K562 (cell line): ENCODE data around the gene MAGI1. TPM values are rescaled to one million over a fixed set of nuclear protein-coding genes. Genes with fewer than 3 reads are reported as not detected.
A peak's percentile ranks its signal among the peaks of the same experiment; 100 is the strongest.

Experiments
- ATAC-seq: fragments of 200-7000 bp; cut with Tn5 transposase; 3 replicates; pipeline ENCODE4 v1.9.1; 2020; ENCODE audit warnings: moderate library complexity
- BruUV-seq: library from RNA; stranded (reverse); fragments of 400-500 nt; replicated peaks from 2 replicates; lab custom pipeline; 2021; lab: Mats Ljungman, UMichigan
- CTCF ChIA-PET: fragments of 300-600 bp; formaldehyde crosslinking; extraction: SDS; loops from one replicate; lab custom pipeline; 2021; ENCODE audit warnings: low intra/inter-chr PET ratio; lab: Yijun Ruan, JAX
- POLR2A ChIA-PET: fragments of 300-600, 350-650 bp; sonication (Branson Sonifier 250); formaldehyde crosslinking; extraction: SDS; loops from one replicate; lab custom pipeline; 2021; ENCODE audit warnings: antibody characterized with exemption, inconsistent platforms; lab: Yijun Ruan, JAX
- DNase-seq, 4 experiments: peaks; one replicate each; pipeline versions ENCODE4 v3.0.0 to v3.0.0-alpha.2; 2011 to 2018; ENCODE audit warnings: low spot score in 3 of 4, mixed read lengths in 3 of 4; ENCODE audit errors: extremely low read depth in 1 of 4
- FAIRE-seq: peaks from 2 replicates; lab custom pipeline; 2011; peaks lifted over from hg19 to GRCh38; lab: Jason Lieb, UNC
- H2AFZ ChIP-seq: 2 replicates; pipeline ENCODE4 v1.6.0; 2011; ENCODE audit warnings: low read depth, low read length, control low read depth, inconsistent platforms
- H3K27ac ChIP-seq: fragments of 200-600 bp; 3 replicates; pipeline ENCODE4 v1.8.0; 2011; ENCODE audit warnings: low read depth, mild to moderate bottlenecking, control low read depth, inconsistent platforms, low read length, moderate library complexity, mixed read lengths; ENCODE audit errors: extremely low read depth
- H3K27me3 ChIP-seq, 2 experiments: fragments of 300-600 bp in 1 of 2; 2 replicates in 1 of 2; 3 replicates in 1 of 2; pipeline versions ENCODE4 v1.6.0 to v1.8.0; 2011; ENCODE audit warnings: inconsistent platforms in 2 of 2, low read length in 2 of 2, mild to moderate bottlenecking in 1 of 2, mixed read lengths in 1 of 2, moderate library complexity in 1 of 2; ENCODE audit not compliant: control insufficient read depth in 2 of 2, insufficient read depth in 2 of 2
- H3K36me3 ChIP-seq: fragments of 300-600 bp; 3 replicates; pipeline ENCODE4 v1.8.0; 2011; ENCODE audit warnings: mild to moderate bottlenecking, low read length, inconsistent platforms; ENCODE audit not compliant: control insufficient read depth, insufficient read depth
- H3K4me1 ChIP-seq, 2 experiments: fragments of 200-600 bp in 1 of 2; replicated peaks in 1 of 2; 2 replicates in 1 of 2; 3 replicates in 1 of 2; pipeline versions ENCODE4 v1.5.1 to v1.8.0; 2011; ENCODE audit warnings: inconsistent platforms in 2 of 2, low read length in 2 of 2, mild to moderate bottlenecking in 1 of 2, mixed read lengths in 1 of 2, moderate library complexity in 1 of 2; ENCODE audit not compliant: control insufficient read depth in 2 of 2, insufficient read depth in 2 of 2
- H3K4me2 ChIP-seq: 2 replicates; pipeline ENCODE4 v1.6.1; 2011; ENCODE audit warnings: low read length, control low read depth, inconsistent platforms, mixed read lengths; ENCODE audit not compliant: insufficient read depth
- H3K4me3 ChIP-seq: fragments of 200-600 bp; sonication (generic), shearing (Covaris generic); 2 replicates; pipeline ENCODE4 v1.5.1; 2016; ENCODE audit warnings: control low read depth, inconsistent platforms
- H3K79me2 ChIP-seq: fragments of 200-600 bp; 3 replicates; pipeline ENCODE4 v1.8.0; 2011; ENCODE audit warnings: low read length, inconsistent platforms; ENCODE audit not compliant: control insufficient read depth, insufficient read depth
- H3K9ac ChIP-seq, 2 experiments: 2 replicates each; pipeline versions ENCODE4 v1.6.0 to v1.6.1; 2011; ENCODE audit warnings: low read depth in 2 of 2, low read length in 2 of 2, control low read depth in 1 of 2, inconsistent platforms in 1 of 2, mild to moderate bottlenecking in 1 of 2, mixed read lengths in 1 of 2; ENCODE audit not compliant: insufficient read depth in 1 of 2
- H3K9me1 ChIP-seq: one replicate; pipeline ENCODE4 v1.6.0; 2011; ENCODE audit warnings: inconsistent platforms, mild to moderate bottlenecking, low read length, moderate library complexity; ENCODE audit not compliant: control insufficient read depth, insufficient read depth
- H3K9me3 ChIP-seq: replicated peaks from 2 replicates; pipeline ENCODE4 v1.5.1; 2011; ENCODE audit warnings: low read depth, low read length, inconsistent platforms; ENCODE audit not compliant: control insufficient read depth, insufficient read depth
- H4K20me1 ChIP-seq: replicated peaks from 2 replicates; pipeline ENCODE4 v1.6.1; 2011; ENCODE audit warnings: low read length, inconsistent platforms, mixed read lengths; ENCODE audit not compliant: control insufficient read depth, insufficient read depth
- CXXC5 ChIP-seq: fragments of 250-450 bp; sonication (Bioruptor Pico); IDR thresholded peaks from 2 replicates; pipeline ENCODE4 v1.8.0; 2022; ENCODE audit warnings: inconsistent platforms, mild to moderate bottlenecking, moderate library complexity
- E2F3 ChIP-seq: fragments of 250-450 bp; sonication (Bioruptor Pico); IDR thresholded peaks from 2 replicates; pipeline ENCODE4 v1.4.0; 2020; ENCODE audit warnings: mild to moderate bottlenecking
- ETV1 ChIP-seq: fragments of 450-650 bp; conservative IDR thresholded peaks from 2 replicates; pipeline ENCODE4 v1.6.1; 2016; ENCODE audit warnings: missing genetic modification characterization, control low read depth, low read depth, missing compliant biosample characterization
- KAT7 ChIP-seq: sonication (generic); formaldehyde crosslinking; IDR thresholded peaks from 2 replicates; pipeline ENCODE4 v1.8.0; 2022; ENCODE audit warnings: missing genetic modification reagents, mild to moderate bottlenecking, borderline replicate concordance
- NFRKB ChIP-seq: fragments of 450-650 bp; IDR thresholded peaks from 2 replicates; pipeline ENCODE4 v1.6.1; 2016; ENCODE audit warnings: low read depth
- POLR2A ChIP-seq: fragments of 450-650 bp; conservative IDR thresholded peaks from 2 replicates; pipeline ENCODE4 v1.6.1; 2016
- ZNF263 ChIP-seq: sonication (generic); formaldehyde crosslinking; IDR thresholded peaks from 2 replicates; pipeline ENCODE4 v1.8.0; 2022; ENCODE audit warnings: mild to moderate bottlenecking, missing genetic modification reagents, borderline replicate concordance
- ZNF324 ChIP-seq: fragments of 250-450 bp; sonication (Bioruptor Pico); IDR thresholded peaks from 2 replicates; pipeline ENCODE4 v1.4.0; 2020; ENCODE audit warnings: mild to moderate bottlenecking
- WGBS: fragments of 100-300 bp; shearing (Covaris generic); methylation state at CpG from one replicate; pipeline ENCODE4 v1.1.6; 2016; ENCODE audit warnings: low coverage, mixed read lengths; ENCODE audit not compliant: insufficient coverage; ENCODE audit errors: missing lambda C conversion rate; 5-methylcytosine and 5-hydroxymethylcytosine counted together
- in situ Hi-C: fragments of 300-500 bp; cut with MboI; formaldehyde crosslinking; loops from 4 replicates; pipeline ENCODE4 v1.15.0; 2018; ENCODE audit warnings: inconsistent platforms, mixed read lengths
- intact Hi-C: fragments of 100-400 bp; cut with micrococcal nuclease; formaldehyde crosslinking; loops from 2 replicates; pipeline ENCODE4 v1.14.2; 2022
- polyA plus RNA-seq, 8 experiments: library from polyadenylated mRNA; depleted of rRNA in 4 of 8; stranded (reverse) in 5 of 8; unstranded in 3 of 8; fragments of >200 nt; fragmentation: Nextera tagmentation in 2 of 8; fragmentation: Illumina TruSeq in 1 of 8; extraction: Ambion mirVana in 2 of 8; extraction: Trizol in 1 of 8; gene quantifications; 2 replicates each; pipeline versions ENCODE4 v1.2.1 to v1.2.3, GENCODE V29; 2011 to 2014; ENCODE audit warnings: inconsistent platforms in 1 of 8, missing spikeins in 1 of 8
- total RNA-seq, 7 experiments: library from RNA; depleted of rRNA in 6 of 7; stranded (reverse); fragments of >200 nt in 6 of 7; fragmentation: Illumina TruSeq in 2 of 7; extraction: Trizol in 2 of 7; gene quantifications; 2 replicates each; pipeline versions ENCODE4 v1.2.1 to v1.2.3, GENCODE V29; 2011 to 2021; ENCODE audit warnings: low replicate concordance in 1 of 7
- TF ChIP-seq, protein P1 (sequence below): fragments of 450-650 bp; IDR thresholded peaks from 2 replicates; pipeline ENCODE4 v1.6.1; 2017; ENCODE audit warnings: antibody characterized with exemption, mild to moderate bottlenecking
- TF ChIP-seq, protein P2 (sequence below): fragments of 250-450 bp; sonication (Bioruptor Pico); IDR thresholded peaks from 2 replicates; pipeline ENCODE4 v1.5.0; 2021; ENCODE audit warnings: mild to moderate bottlenecking, moderate library complexity
- TF ChIP-seq, protein P3 (sequence below): sonication (generic); formaldehyde crosslinking; IDR thresholded peaks from 2 replicates; pipeline ENCODE4 v1.8.0; 2022; ENCODE audit warnings: mild to moderate bottlenecking, missing genetic modification reagents

Gene MAGI1
- total and polyA plus RNA-seq, 9 of the 15 experiments (the other 6 are each of a cell fraction or from before 2014, with no cell fraction given), result 7.8 to 59.4 (median 43.2) TPM

DNA sequence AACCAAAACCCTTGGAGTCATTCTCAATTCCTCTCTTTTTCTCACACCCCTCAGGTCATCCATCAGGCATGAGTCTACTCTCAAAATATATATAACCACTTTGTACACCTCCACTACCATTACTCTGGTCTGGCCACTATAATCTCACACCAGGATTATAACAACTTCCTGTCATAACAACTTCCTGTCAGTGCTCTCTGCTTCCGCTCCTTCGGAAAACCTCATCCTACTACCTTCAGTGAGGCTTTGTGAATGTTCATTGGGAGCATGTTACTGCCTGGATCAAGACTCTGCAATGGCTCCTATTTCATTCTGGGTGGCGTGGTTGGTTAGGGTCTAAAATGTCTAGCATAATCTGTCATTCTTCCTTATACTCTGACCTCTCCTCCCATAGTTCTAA lies 447.4 kb downstream of the MAGI1 start:
- DNase-seq, result peak in 1 of 4 experiments; percentile 58
- peak; percentile 17 for ATAC-seq
- Histone ChIP-seq H3K9ac (peak overlapping the region in 1 of 2 experiments; percentile 7; a peak in 1 of 4 replicates), H3K4me3 (no peak overlapping the region), H3K27me3 (no peaks in the 10 kb centered on the region), H3K36me3 (no peaks in the 10 kb centered on the region), H3K79me2 (peaks cover 91% of the 10 kb centered on the region), H3K27ac (peak overlapping the region; percentile 66), H3K9me3 (no peaks in the 10 kb centered on the region), H4K20me1 (no peaks in the 10 kb centered on the region), H3K4me2 (peak overlapping the region; percentile 55), H2AFZ (peak overlapping the region; percentile 40), H3K9me1 (no peaks in the 10 kb centered on the region), H3K4me1 (peaks cover 4 to 64% of the 10 kb centered on the region in 2 experiments)
- intact Hi-C loops, result loop anchor here (2.0 to 10.0 kb wide), 2 partner anchors 91 to 143 kb away; no protein-coding TSS in a partner anchor
- WGBS, result 64% methylated on average over 3 of the region's 3 CpGs
- no peak for FAIRE-seq
- BruUV-seq, result no TSS peak
- in situ Hi-C loops, result no loop called here
- ChIA-PET POLR2A (interaction anchor here (0.9 kb wide), 1 partner anchor 65 kb away, joined by 3 read pairs; no protein-coding TSS in a partner anchor), CTCF (no interaction called here)
- TF ChIP-seq, protein P1, sequence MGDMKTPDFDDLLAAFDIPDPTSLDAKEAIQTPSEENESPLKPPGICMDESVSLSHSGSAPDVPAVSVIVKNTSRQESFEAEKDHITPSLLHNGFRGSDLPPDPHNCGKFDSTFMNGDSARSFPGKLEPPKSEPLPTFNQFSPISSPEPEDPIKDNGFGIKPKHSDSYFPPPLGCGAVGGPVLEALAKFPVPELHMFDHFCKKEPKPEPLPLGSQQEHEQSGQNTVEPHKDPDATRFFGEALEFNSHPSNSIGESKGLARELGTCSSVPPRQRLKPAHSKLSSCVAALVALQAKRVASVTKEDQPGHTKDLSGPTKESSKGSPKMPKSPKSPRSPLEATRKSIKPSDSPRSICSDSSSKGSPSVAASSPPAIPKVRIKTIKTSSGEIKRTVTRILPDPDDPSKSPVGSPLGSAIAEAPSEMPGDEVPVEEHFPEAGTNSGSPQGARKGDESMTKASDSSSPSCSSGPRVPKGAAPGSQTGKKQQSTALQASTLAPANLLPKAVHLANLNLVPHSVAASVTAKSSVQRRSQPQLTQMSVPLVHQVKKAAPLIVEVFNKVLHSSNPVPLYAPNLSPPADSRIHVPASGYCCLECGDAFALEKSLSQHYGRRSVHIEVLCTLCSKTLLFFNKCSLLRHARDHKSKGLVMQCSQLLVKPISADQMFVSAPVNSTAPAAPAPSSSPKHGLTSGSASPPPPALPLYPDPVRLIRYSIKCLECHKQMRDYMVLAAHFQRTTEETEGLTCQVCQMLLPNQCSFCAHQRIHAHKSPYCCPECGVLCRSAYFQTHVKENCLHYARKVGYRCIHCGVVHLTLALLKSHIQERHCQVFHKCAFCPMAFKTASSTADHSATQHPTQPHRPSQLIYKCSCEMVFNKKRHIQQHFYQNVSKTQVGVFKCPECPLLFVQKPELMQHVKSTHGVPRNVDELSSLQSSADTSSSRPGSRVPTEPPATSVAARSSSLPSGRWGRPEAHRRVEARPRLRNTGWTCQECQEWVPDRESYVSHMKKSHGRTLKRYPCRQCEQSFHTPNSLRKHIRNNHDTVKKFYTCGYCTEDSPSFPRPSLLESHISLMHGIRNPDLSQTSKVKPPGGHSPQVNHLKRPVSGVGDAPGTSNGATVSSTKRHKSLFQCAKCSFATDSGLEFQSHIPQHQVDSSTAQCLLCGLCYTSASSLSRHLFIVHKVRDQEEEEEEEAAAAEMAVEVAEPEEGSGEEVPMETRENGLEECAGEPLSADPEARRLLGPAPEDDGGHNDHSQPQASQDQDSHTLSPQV, result peak; percentile 66
- TF ChIP-seq ETV1, result peak; percentile 70
- TF ChIP-seq ZNF263 (CRISPR knock-in tag), result no peak
- TF ChIP-seq, protein P2, sequence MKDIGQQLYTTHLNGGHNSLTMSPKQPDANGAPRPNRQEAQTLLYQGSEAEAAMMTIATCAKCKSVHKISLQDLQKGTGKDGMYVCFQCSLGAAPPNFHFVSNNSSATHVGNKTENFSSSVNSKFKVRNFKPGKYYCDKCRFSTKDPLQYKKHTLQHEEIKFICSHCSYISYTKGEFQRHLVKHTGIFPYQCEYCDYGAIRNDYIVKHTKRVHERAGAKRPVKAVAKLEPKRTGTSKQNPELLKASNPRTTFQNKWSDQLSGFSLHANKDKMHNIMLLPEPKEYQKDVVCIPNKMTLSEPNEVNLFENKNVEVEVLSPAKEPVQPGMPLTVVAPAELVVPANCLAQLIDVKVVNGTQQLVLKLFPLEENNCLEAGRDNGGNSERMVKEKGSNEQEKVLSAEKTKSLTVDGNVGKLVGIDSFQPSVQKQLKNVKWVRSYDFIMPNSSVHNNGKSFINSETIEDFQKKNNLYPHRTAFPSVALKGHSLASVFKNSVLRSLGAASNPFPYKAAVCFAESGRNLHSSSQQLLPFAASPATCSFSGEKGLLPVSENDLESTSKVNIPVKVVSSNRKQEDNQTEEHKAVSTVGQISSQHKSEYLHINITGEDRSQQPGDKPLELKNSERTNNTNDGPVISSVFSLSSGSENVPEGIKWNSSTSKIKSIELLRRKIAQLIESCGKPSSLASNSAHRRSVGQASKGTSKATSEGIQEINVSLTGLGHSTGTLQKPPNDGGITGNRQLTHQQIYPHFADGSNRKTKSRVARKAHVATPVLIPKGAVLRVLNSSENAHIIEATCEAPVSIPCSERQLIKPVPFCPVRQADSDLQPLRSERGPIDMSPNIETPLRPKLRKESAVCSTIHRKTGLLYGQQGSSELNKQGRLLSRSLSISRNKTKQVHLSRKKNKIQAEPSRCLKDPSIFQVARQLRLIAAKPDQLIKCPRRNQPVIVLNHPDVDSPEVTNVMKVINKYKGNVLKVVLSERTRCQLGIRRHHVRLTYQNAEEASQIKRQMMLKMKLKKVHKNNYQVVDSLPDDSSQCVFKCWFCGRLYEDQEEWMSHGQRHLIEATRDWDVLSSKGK (CRISPR knock-in tag), result no peak
- 0 out of 2 replicates have a peak, but pooled peaks have one; percentile 32 for TF ChIP-seq NFRKB
- TF ChIP-seq CXXC5, result peak; percentile 30; the same call in 1 of the 2 replicates
- TF ChIP-seq, protein P3, sequence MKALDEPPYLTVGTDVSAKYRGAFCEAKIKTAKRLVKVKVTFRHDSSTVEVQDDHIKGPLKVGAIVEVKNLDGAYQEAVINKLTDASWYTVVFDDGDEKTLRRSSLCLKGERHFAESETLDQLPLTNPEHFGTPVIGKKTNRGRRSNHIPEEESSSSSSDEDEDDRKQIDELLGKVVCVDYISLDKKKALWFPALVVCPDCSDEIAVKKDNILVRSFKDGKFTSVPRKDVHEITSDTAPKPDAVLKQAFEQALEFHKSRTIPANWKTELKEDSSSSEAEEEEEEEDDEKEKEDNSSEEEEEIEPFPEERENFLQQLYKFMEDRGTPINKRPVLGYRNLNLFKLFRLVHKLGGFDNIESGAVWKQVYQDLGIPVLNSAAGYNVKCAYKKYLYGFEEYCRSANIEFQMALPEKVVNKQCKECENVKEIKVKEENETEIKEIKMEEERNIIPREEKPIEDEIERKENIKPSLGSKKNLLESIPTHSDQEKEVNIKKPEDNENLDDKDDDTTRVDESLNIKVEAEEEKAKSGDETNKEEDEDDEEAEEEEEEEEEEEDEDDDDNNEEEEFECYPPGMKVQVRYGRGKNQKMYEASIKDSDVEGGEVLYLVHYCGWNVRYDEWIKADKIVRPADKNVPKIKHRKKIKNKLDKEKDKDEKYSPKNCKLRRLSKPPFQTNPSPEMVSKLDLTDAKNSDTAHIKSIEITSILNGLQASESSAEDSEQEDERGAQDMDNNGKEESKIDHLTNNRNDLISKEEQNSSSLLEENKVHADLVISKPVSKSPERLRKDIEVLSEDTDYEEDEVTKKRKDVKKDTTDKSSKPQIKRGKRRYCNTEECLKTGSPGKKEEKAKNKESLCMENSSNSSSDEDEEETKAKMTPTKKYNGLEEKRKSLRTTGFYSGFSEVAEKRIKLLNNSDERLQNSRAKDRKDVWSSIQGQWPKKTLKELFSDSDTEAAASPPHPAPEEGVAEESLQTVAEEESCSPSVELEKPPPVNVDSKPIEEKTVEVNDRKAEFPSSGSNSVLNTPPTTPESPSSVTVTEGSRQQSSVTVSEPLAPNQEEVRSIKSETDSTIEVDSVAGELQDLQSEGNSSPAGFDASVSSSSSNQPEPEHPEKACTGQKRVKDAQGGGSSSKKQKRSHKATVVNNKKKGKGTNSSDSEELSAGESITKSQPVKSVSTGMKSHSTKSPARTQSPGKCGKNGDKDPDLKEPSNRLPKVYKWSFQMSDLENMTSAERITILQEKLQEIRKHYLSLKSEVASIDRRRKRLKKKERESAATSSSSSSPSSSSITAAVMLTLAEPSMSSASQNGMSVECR (CRISPR knock-in tag), result no peak
- no peak for TF ChIP-seq ZNF324
- TF ChIP-seq POLR2A, result peak; percentile 49
- TF ChIP-seq KAT7 (CRISPR knock-in tag), result no peak
- no peak for TF ChIP-seq E2F3 (CRISPR knock-in tag)
